CD14-positive monocyte (primary cell): Measurements from ENCODE around the gene RHO. TPM values are rescaled to one million over a fixed set of nuclear protein-coding genes. Genes with fewer than 3 reads are reported as not detected.
A peak's percentile ranks its signal among the peaks of the same experiment; 100 is the strongest.

Source experiments
- DNase-seq, 3 donors: peaks; one replicate each; pipeline ENCODE4 v3.0.0-alpha.2; 2011 to 2022
- H2AFZ ChIP-seq: 2 replicates; pipeline ENCODE4 v1.6.0; 2012; ENCODE audit warnings: mild to moderate bottlenecking, low read depth, low read length, inconsistent platforms; ENCODE audit not compliant: insufficient read depth, poor library complexity, severe bottlenecking
- H3K27ac ChIP-seq, 2 donors: 1 replicate in 1 of 2; 2 replicates in 1 of 2; pipeline ENCODE4 v1.5.1; 2012 to 2013; ENCODE audit warnings: low read length in 2 of 2, control low read depth in 1 of 2, inconsistent platforms in 1 of 2, low read depth in 1 of 2, mild to moderate bottlenecking in 1 of 2
- H3K27me3 ChIP-seq, 2 donors: one replicate each; pipeline versions ENCODE4 v1.6.0 to v1.6.1; 2011 to 2013; ENCODE audit warnings: low read length in 2 of 2; ENCODE audit not compliant: control insufficient read depth in 2 of 2, insufficient read depth in 2 of 2
- H3K36me3 ChIP-seq, 2 donors: replicated peaks in 1 of 2; 1 replicate in 1 of 2; 2 replicates in 1 of 2; pipeline versions ENCODE4 v1.5.1 to v1.6.1; 2012 to 2013; ENCODE audit warnings: low read length in 2 of 2, control low read depth in 1 of 2, inconsistent platforms in 1 of 2, mild to moderate bottlenecking in 1 of 2; ENCODE audit not compliant: insufficient read depth in 2 of 2, control insufficient read depth in 1 of 2
- H3K4me1 ChIP-seq, 2 donors: 1 replicate in 1 of 2; 2 replicates in 1 of 2; pipeline versions ENCODE4 v1.5.1 to v1.6.1; 2012 to 2013; ENCODE audit warnings: low read length in 2 of 2, control low read depth in 1 of 2, inconsistent platforms in 1 of 2, mild to moderate bottlenecking in 1 of 2, moderate library complexity in 1 of 2; ENCODE audit not compliant: insufficient read depth in 2 of 2, control insufficient read depth in 1 of 2
- H3K4me2 ChIP-seq: replicated peaks from 2 replicates; pipeline ENCODE3; 2012; ENCODE audit warnings: low read length, moderate library complexity, mild to moderate bottlenecking; ENCODE audit not compliant: poor library complexity, severe bottlenecking; ENCODE audit errors: extremely low read depth
- H3K4me3 ChIP-seq, 3 experiments: fragments of 200-600 bp in 1 of 3; sonication (generic) in 1 of 3; replicated peaks in 1 of 3; 1 replicate in 2 of 3; 2 replicates in 1 of 3; pipeline ENCODE4 v1.5.1; 2011 to 2013; ENCODE audit warnings: low read length in 3 of 3, mild to moderate bottlenecking in 3 of 3, control low read depth in 2 of 3, low read depth in 2 of 3, inconsistent platforms in 1 of 3, moderate library complexity in 1 of 3
- H3K79me2 ChIP-seq: 2 replicates; pipeline ENCODE4 v1.6.0; 2012; ENCODE audit warnings: mild to moderate bottlenecking, control low read depth, inconsistent platforms, low read length, moderate library complexity; ENCODE audit not compliant: insufficient read depth
- H3K9ac ChIP-seq: 2 replicates; pipeline ENCODE4 v1.6.0; 2017; ENCODE audit warnings: low read length, mild to moderate bottlenecking; ENCODE audit not compliant: insufficient read depth, poor library complexity, severe bottlenecking
- H3K9me3 ChIP-seq, 2 donors: replicated peaks in 1 of 2; 1 replicate in 1 of 2; 2 replicates in 1 of 2; pipeline versions ENCODE4 v1.5.1 to v1.6.1; 2012 to 2013; ENCODE audit warnings: low read length in 2 of 2, control low read depth in 1 of 2; ENCODE audit not compliant: control insufficient read depth in 1 of 2, insufficient read depth in 1 of 2
- H4K20me1 ChIP-seq: 2 replicates; pipeline ENCODE4 v1.6.0; 2012; ENCODE audit warnings: mild to moderate bottlenecking, low read length, control low read depth, moderate library complexity; ENCODE audit not compliant: insufficient read depth
- H3K27ac Mint-ChIP-seq, 7 donors: one replicate each; pipeline ENCODE4 v1.8.0; 2020; ENCODE audit warnings: mild to moderate bottlenecking in 7 of 7, mixed read lengths in 7 of 7, moderate library complexity in 6 of 7, inconsistent platforms in 2 of 7
- H3K27me3 Mint-ChIP-seq, 3 donors: one replicate each; pipeline ENCODE4 v1.8.0; 2021 to 2022; ENCODE audit warnings: low read depth in 3 of 3, mild to moderate bottlenecking in 3 of 3, mixed read lengths in 3 of 3, moderate library complexity in 3 of 3, inconsistent platforms in 1 of 3
- H3K36me3 Mint-ChIP-seq, 2 donors: one replicate each; pipeline ENCODE4 v1.8.0; 2020; ENCODE audit warnings: mixed read lengths in 2 of 2, inconsistent platforms in 1 of 2, mild to moderate bottlenecking in 1 of 2
- H3K4me1 Mint-ChIP-seq: one replicate; pipeline ENCODE4 v1.8.0; 2020; ENCODE audit warnings: mild to moderate bottlenecking, mixed read lengths
- H3K4me3 Mint-ChIP-seq, 2 donors: one replicate each; pipeline ENCODE4 v1.8.0; 2020; ENCODE audit warnings: mild to moderate bottlenecking in 2 of 2, mixed read lengths in 2 of 2, moderate library complexity in 1 of 2
- H3K9me3 Mint-ChIP-seq, 7 donors: one replicate each; pipeline ENCODE4 v1.8.0; 2020 to 2022; ENCODE audit warnings: mixed read lengths in 7 of 7, mild to moderate bottlenecking in 6 of 7, moderate library complexity in 6 of 7, inconsistent platforms in 2 of 7
- CTCF ChIP-seq: fragments of 200-600 bp; IDR thresholded peaks from one replicate; pipeline ENCODE4 v1.8.0; 2022; ENCODE audit warnings: antibody characterized with exemption, mild to moderate bottlenecking
- WGBS: methylation state at CpG from one replicate; pipeline ENCODE4 v1.1.5; 2013; ENCODE audit warnings: missing lambda C conversion rate; ENCODE audit not compliant: insufficient coverage; 5-methylcytosine and 5-hydroxymethylcytosine counted together
- intact Hi-C, 2 donors: fragments of 100-400 bp; cut with micrococcal nuclease; formaldehyde crosslinking; loops; one replicate each; pipeline versions ENCODE4 v1.15.0 to v1.15.1; 2023
- polyA plus RNA-seq, 3 donors: library from polyadenylated mRNA; depleted of rRNA in 1 of 3; unstranded in 2 of 3; stranded (reverse) in 1 of 3; fragments of 300-500 nt in 2 of 3; fragments of >200 nt in 1 of 3; fragmentation: Illumina TruSeq in 2 of 3; gene quantifications; 1 replicate in 2 of 3; 2 replicates in 1 of 3; pipeline ENCODE4 v1.2.3, GENCODE V29; 2012 to 2021

RHO gene
- polyA plus RNA-seq, 3 donors: 0.03 TPM; not detected in 2

- Mint-ChIP-seq H3K4me1 (peaks cover 24% of the 10 kb centered on the region), H3K27ac (no peak overlapping the region), H3K27me3 (peaks cover 0 to 6% (median 0%) of the 10 kb centered on the region in 3 donors), H3K36me3 (no peaks in the 10 kb centered on the region), H3K4me3 (no peak overlapping the region), H3K9me3 (no peaks in the 10 kb centered on the region)
- Histone ChIP-seq H3K27ac (no peak overlapping the region), H3K4me1 (peaks cover 18 to 28% of the 10 kb centered on the region in 2 donors), H3K79me2 (no peaks in the 10 kb centered on the region), H3K36me3 (no peaks in the 10 kb centered on the region), H3K9ac (no peak overlapping the region), H3K4me3 (no peak overlapping the region), H3K9me3 (no peaks in the 10 kb centered on the region), H3K4me2 (no peak overlapping the region), H3K27me3 (no peaks in the 10 kb centered on the region), H2AFZ (no peak overlapping the region), H4K20me1 (no peaks in the 10 kb centered on the region)
- no peak for TF ChIP-seq CTCF
- no peak for DNase-seq
- WGBS: 96% methylated on average over 20 of the region's 24 CpGs
- intact Hi-C loops: no loop called here
Observed at GRCh38 chr3:129547241-129547640, 18.8 kb downstream of the RHO start.

GRCh38 chr3:129548104-129548965 lies 19.9 kb downstream of the RHO start:
- Histone ChIP-seq H3K36me3 (no peaks in the 10 kb centered on the region), H3K4me1 (peaks cover 21 to 32% of the 10 kb centered on the region in 2 donors), H4K20me1 (no peaks in the 10 kb centered on the region), H2AFZ (no peak overlapping the region), H3K79me2 (no peaks in the 10 kb centered on the region), H3K9ac (no peak overlapping the region), H3K27me3 (no peaks in the 10 kb centered on the region), H3K4me3 (no peak overlapping the region), H3K9me3 (no peaks in the 10 kb centered on the region), H3K27ac (peak overlapping the region in 1 of 2 donors; percentile 77), H3K4me2 (no peak overlapping the region)
- no peak for TF ChIP-seq CTCF
- peaks cover 32% of the 10 kb centered on the region for H3K4me1 Mint-ChIP-seq
- no peaks in the 10 kb centered on the region for H3K9me3 Mint-ChIP-seq
- intact Hi-C loops: no loop called here
- H3K27ac Mint-ChIP-seq: peak overlapping the region in 6 of 7 donors; percentile 13 to 78 (median 54)
- DNase-seq: peak in 2 of 3 donors; percentile 21 to 47
- no peak overlapping the region for H3K4me3 Mint-ChIP-seq
- no peaks in the 10 kb centered on the region for H3K36me3 Mint-ChIP-seq
- 77% methylated on average over 15 of the region's 19 CpGs for WGBS
- H3K27me3 Mint-ChIP-seq: peaks cover 0 to 6% (median 0%) of the 10 kb centered on the region in 3 donors
